Coronary artery (tissue), 2 donors: ENCODE results near the gene ADGRG2.
"Not testable (repeated sequence)": the region's sequence is repeated elsewhere in the genome, so short reads cannot be mapped to it uniquely, and the experiment has no call there.

Source experiments
- DNase-seq: peaks from one replicate; pipeline ENCODE4 v3.0.0-alpha.2; 2017; ENCODE audit warnings: low spot score
- H3K27ac ChIP-seq, 2 donors: fragments of 200-600 bp; sonication (generic); one replicate each; pipeline ENCODE4 v1.5.1; 2016 to 2019
- H3K4me3 ChIP-seq: fragments of 200-600 bp; sonication (generic); 2 replicates; pipeline ENCODE4 v1.5.1; 2016; ENCODE audit warnings: mild to moderate bottlenecking, moderate library complexity
- CTCF ChIP-seq: fragments of 200-600 bp; sonication (generic); IDR thresholded peaks from one replicate; pipeline ENCODE4 v1.5.1; 2019; ENCODE audit warnings: antibody characterized with exemption

ADGRG2 gene

GRCh38 chrX:18981124-18981807 is 141.0 kb downstream of the ADGRG2 start:
- no peak for DNase-seq
- no peak for TF ChIP-seq CTCF
- Histone ChIP-seq H3K27ac (no peak overlapping the region), H3K4me3 (no peak overlapping the region)

GRCh38 chrX:18980262-18980661 is 142.0 kb downstream of the ADGRG2 start:
- H3K27ac ChIP-seq, DNase-seq, H3K4me3 ChIP-seq: not testable (repeated sequence)

- no peak for TF ChIP-seq CTCF
Measured at GRCh38 chrX:18974993-18975392, 147.3 kb downstream of the ADGRG2 start.

GRCh38 chrX:18973527-18974192 is 148.6 kb downstream of the ADGRG2 start:
- no peak for TF ChIP-seq CTCF
- DNase-seq, result no peak
- no peak overlapping the region for H3K4me3 ChIP-seq
- H3K27ac ChIP-seq, result no peak overlapping the region

More at GRCh38 chrX:18974993-18975392, 147.3 kb downstream of the ADGRG2 start:
- no peak overlapping the region for H3K27ac ChIP-seq
- no peak overlapping the region for H3K4me3 ChIP-seq
- no peak for DNase-seq

GRCh38 chrX:18971506-18971905 is 150.8 kb downstream of the ADGRG2 start:
- DNase-seq, result no peak

GRCh38 chrX:18970465-18970864 is 151.8 kb downstream of the ADGRG2 start:
- DNase-seq, result no peak
- no peak overlapping the region for H3K4me3 ChIP-seq
- no peak overlapping the region for H3K27ac ChIP-seq
- TF ChIP-seq CTCF, result no peak

More at GRCh38 chrX:18971506-18971905, 150.8 kb downstream of the ADGRG2 start:
- H3K27ac ChIP-seq, result no peak overlapping the region
- no peak overlapping the region for H3K4me3 ChIP-seq
- TF ChIP-seq CTCF, result no peak

- no peak for DNase-seq
Measured at GRCh38 chrX:18966624-18967023, 155.6 kb downstream of the ADGRG2 start.

More at GRCh38 chrX:18966624-18967023, 155.6 kb downstream of the ADGRG2 start:
- no peak overlapping the region for H3K4me3 ChIP-seq
- no peak for TF ChIP-seq CTCF
- no peak overlapping the region for H3K27ac ChIP-seq
